ENCODE data around the gene SURF4. TPM values are rescaled to one million over a fixed set of nuclear protein-coding genes. Genes with fewer than 3 reads are reported as not detected.
"Not testable (repeated sequence)": the region's sequence is repeated elsewhere in the genome, so short reads cannot be mapped to it uniquely, and the experiment has no call there.

SURF4 gene
- total RNA-seq, 1 donor from 2014 or later = 58.3 TPM

DNA sequence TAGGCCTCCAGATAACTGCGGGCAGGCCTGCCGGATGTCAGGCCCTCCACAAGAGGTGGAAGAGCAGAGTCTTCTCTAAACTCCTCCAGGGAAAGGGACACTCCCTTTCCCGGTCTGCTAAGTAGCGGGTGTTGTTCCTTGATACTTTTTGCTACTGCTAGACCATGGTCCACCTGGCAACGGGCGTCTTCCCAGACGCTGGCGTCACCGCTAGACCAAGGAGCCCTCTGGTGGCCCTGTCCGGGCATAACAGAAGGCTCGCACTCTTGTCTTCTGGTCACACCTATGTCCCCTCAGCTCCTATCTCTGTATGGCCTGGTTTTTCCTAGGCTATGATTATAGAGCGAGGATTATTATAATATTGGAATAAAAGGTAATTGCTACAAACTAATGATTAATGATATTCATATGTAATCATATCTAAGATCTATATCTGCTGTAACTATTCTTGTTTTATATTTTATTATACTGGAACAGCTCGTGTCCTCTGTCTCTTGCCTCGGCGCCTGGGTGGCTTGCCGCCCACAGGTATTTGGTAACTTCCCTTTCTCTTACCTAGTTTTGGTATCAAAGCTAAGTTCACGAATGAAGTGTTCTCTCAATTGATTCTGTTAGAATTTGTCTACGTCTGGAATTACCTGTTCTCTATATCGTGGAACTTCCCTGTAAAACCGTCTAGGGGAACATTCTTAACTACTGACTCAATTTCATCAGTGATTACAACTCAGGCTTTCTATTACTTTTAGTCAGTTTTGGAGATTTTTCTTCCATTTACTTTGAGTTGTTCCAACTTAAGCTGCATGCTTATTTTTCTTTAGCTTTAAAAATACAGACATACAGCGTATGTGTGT, 46.3 kb downstream of the SURF4 start:
- not testable (repeated sequence) for ATAC-seq (ENCODE audit: poor library complexity)
- intact Hi-C loops (cut with DNase I) = loop anchor here (5.0 kb wide), 1 partner anchor 142 kb away; no protein-coding TSS in a partner anchor

GRCh38 chr9:133327834-133328484, 47.9 kb downstream of the SURF4 start:
- ATAC-seq (ENCODE audit: poor library complexity) (no peak), DNase-seq (no peak)
- intact Hi-C loops (cut with DNase I) = no loop called here

More for the DNA sequence above, 46.3 kb downstream of the SURF4 start:
- DNase-seq = not testable (repeated sequence)

DNA sequence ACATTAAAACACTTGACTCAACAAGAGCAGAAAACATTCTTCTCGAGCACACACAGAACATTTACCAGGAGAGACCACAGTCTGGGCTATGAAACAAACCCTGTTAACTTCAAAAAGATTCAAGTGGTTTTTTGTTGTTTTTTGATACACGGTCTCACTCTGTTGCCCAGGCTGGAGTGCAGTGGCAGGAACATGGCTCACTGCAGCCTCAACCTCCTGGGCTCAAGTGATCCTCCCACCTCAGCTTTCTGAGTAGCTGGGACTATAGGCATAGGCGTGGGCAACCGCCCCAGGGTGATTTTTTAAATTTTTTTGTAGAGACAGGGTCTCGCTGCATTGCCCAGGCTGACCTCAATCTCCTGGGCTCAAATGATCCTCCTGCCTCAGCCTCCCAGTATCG, 48.8 kb downstream of the SURF4 start:
- intact Hi-C loops (cut with DNase I); ATAC-seq (ENCODE audit: poor library complexity); DNase-seq: not testable (repeated sequence)

DNA sequence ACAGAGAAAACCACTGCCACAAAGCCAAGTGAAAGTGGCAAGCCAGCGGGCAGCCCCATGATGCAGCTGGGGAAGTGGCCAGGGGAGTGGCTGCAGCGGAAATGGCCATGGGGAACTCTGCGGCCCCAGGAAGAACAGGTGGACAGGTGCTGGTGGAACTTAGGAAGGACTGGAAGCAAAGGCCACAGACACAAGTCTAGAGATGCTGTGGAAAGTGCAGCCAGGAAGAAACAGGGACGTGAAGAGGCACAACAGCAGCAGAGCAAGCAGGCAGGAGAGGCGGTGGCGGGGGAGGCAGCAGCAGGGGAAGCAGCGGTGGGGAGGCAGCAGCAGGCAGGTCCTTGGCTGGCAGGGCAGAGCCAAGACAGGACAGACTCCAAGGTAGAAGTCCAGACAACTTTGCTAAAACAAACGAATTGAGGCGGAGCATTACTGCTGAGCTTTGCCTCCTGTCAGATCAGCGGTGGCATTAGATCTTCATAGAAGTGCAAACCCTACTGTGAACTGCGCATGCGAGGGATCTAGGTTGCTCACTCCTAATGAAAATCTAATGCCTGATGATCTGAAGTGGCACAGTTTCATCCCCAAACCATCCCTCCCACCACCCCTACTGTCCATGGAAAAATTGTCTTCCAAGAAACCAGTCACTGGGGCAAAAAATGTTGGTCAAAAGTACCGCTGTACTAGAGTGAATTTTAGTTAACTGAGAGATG, 51.7 kb downstream of the SURF4 start:
- ATAC-seq (ENCODE audit: poor library complexity) (no peak), DNase-seq (no peak)
- intact Hi-C loops (cut with DNase I) = no loop called here

- DNase-seq (no peak), ATAC-seq (ENCODE audit: poor library complexity) (no peak)
- intact Hi-C loops (cut with DNase I) = no loop called here
These were observed 52.6 kb downstream of the SURF4 start for GRCh38 chr9:133323211-133323610.

DNA sequence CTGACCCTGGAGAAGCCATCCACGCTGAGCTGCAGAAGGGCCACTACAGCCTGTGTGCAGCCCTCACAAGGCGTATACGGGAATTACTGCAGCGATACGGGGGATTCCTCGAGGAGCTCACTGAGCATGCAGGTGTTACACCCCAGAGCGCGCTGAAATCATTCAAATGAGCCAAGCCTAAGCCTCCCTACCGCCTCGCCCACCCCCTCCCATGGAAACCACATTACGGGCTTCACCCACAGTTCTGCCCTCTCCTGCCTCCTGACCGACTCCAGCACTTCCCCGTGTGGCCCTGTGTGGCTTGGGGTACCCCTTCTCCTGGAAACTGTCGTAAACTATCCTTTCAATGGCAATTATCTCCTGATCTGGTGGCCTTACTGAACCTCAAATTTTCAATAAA, 53.2 kb downstream of the SURF4 start:
- intact Hi-C loops (cut with DNase I) = no loop called here
- no peak for ATAC-seq (ENCODE audit: poor library complexity)
- no peak for DNase-seq

DNA sequence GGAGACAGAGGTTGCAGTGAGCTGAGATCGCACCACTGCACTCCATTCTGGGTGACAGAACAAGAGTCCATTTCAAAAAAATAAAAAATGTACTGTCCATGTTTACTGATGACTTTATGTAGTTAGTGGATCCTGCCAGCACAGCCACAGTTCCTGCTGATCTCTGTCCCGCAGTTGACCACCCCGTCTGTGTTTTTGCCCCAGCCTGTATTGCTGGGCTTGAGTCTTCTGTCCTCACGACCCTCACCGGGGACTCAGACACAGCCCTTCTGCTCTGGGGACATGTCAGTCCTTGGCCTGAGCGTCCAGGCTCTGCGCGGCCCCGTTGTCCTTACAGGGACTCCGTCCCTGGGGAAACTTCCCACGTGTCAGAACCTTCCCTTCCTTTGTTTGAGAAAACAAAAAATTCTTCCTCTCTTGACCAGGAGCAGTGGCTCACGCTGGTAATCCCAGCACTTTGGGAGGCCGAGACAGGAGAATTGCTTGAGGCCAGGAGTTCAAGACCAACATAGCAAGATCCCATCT, 54.4 kb downstream of the SURF4 start:
- ATAC-seq (ENCODE audit: poor library complexity) (no peak), DNase-seq (no peak)
- intact Hi-C loops (cut with DNase I) = no loop called here

DNA sequence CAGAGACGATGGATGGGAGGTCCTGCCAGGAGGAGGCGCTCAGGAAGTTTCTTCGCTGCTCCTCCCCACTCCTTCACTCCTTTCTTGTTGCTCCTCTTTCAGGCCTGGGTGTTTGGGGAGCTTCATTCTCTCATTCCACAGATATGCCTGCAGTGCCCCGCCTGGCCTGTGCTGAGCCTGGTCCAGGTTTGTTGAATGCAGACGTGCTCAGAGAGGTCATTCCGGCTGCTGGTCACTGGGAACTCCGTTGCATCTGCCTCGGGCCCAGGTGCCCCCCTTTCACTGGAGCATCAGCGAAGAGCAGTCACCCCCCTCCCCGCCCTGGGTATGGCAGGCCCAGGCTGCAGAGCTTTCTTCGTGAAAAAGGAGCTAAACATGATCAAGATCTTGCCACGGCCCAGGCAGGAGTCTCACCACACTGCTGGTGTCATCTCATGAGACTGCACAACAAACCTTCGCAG, 55.4 kb downstream of the SURF4 start:
- DNase-seq = no peak
- no peak for ATAC-seq (ENCODE audit: poor library complexity)
- intact Hi-C loops (cut with DNase I) = no loop called here

GRCh38 chr9:133317551-133317950, 58.3 kb downstream of the SURF4 start:
- DNase-seq; intact Hi-C loops (cut with DNase I); ATAC-seq (ENCODE audit: poor library complexity): not testable (repeated sequence)

DNA sequence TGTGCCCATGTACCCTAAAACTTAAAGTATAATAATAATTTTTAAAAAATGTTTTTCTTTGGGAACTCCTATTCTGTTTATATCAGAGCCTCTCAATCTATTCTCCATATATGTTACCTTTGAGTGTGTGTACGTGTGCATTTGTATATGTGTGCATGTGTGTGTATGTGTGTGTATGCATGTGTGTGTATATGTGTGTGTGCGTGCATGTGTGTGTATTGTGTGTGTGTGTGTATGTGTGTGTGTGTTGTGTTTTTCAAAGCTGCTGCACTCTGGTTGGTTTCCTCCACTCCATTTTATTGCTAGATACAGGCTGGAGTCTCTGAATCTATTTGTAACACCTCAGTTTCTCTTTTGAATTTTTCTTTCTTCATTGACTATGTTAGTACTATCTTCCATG, 59.9 kb downstream of the SURF4 start:
- ATAC-seq (ENCODE audit: poor library complexity) = no peak
- DNase-seq = no peak
- intact Hi-C loops (cut with DNase I) = no loop called here

Other genes with a start within 250 kb of the SURF4 start
- gene GBGT1, start 212.1 kb downstream of the SURF4 start, total RNA-seq = 6.4 TPM
- gene OBP2B, start 166.8 kb downstream of the SURF4 start, total RNA-seq = not detected
- gene ABO, start 100.9 kb downstream of the SURF4 start, total RNA-seq = 2.4 TPM
- 11.1 TPM for gene SURF6, start 39.9 kb downstream of the SURF4 start, total RNA-seq
- 19.2 TPM for gene MED22, start 27.9 kb downstream of the SURF4 start, total RNA-seq
- gene RPL7A, start 27.8 kb downstream of the SURF4 start, total RNA-seq = 834 TPM
- 55.4 TPM for gene SURF1, start 19.6 kb downstream of the SURF4 start, total RNA-seq
- gene SURF2, start 19.5 kb downstream of the SURF4 start, total RNA-seq = 14.0 TPM
- 0.27 TPM for gene STKLD1, start 306 bp upstream of the SURF4 start, total RNA-seq
- 18.0 TPM for gene REXO4, start 42.0 kb upstream of the SURF4 start, total RNA-seq
- 2.8 TPM for gene ADAMTS13, start 46.3 kb upstream of the SURF4 start, total RNA-seq
- gene CACFD1, start 83.9 kb upstream of the SURF4 start, total RNA-seq = 12.9 TPM
- gene SLC2A6, start 103.0 kb upstream of the SURF4 start, total RNA-seq = 2.9 TPM
- gene MYMK, start 148.9 kb upstream of the SURF4 start, total RNA-seq = not detected
- gene ADAMTSL2, start 158.6 kb upstream of the SURF4 start, total RNA-seq = 8.1 TPM
- gene FAM163B, start 233.3 kb upstream of the SURF4 start, total RNA-seq = not detected